PC-9 (cell line): ENCODE measurements around the gene CACHD1.

Source experiments
- EZH2 ChIP-seq: fragments of 200-600 bp; sonication (generic); IDR thresholded peaks from 2 replicates; pipeline ENCODE4 v1.8.0; 2017; ENCODE audit warnings: antibody characterized with exemption, low read depth
- TF ChIP-seq, protein P1 (sequence below): fragments of 200-600 bp; sonication (generic); conservative IDR thresholded peaks from 2 replicates; pipeline ENCODE4 v1.6.1; 2017; ENCODE audit warnings: mixed run types, antibody characterized with exemption, mild to moderate bottlenecking, moderate library complexity

DNA sequence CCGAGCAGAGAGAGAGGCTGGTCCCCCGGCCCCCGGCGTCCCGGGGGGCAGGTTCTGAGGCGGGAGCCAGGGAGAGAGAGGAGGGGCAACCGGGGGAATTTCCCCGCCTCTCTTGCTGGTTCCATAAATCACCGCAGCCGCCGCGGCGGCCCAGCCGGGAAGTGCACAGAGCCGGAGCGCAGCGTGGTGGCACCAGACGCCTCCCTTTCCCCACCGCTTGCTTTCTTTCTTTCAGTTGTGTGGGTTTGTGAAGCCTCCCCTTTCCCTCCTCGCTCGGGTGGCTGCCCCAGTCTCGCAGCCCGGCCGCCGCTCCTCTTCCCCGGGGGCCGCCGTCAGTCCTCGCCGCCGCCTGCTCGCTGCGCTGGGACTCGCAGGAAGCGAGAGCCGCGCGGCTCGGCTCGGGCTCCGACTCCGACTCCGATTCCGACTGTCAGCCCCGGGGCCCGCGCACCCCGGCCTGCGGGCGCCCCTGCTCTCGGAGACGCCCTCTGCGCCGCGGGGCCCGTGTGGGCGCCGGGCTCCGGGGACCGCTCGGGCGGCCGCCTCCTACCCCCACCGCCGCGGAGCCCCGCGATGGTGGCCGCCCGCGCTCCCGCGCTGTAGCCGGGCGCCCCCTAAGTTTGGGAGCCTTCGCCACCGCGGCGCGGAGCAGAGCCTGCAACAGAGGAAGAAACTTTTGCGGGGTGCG, at the start of gene CACHD1:
- TF ChIP-seq, protein P1, sequence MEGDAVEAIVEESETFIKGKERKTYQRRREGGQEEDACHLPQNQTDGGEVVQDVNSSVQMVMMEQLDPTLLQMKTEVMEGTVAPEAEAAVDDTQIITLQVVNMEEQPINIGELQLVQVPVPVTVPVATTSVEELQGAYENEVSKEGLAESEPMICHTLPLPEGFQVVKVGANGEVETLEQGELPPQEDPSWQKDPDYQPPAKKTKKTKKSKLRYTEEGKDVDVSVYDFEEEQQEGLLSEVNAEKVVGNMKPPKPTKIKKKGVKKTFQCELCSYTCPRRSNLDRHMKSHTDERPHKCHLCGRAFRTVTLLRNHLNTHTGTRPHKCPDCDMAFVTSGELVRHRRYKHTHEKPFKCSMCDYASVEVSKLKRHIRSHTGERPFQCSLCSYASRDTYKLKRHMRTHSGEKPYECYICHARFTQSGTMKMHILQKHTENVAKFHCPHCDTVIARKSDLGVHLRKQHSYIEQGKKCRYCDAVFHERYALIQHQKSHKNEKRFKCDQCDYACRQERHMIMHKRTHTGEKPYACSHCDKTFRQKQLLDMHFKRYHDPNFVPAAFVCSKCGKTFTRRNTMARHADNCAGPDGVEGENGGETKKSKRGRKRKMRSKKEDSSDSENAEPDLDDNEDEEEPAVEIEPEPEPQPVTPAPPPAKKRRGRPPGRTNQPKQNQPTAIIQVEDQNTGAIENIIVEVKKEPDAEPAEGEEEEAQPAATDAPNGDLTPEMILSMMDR = no peak
- TF ChIP-seq EZH2 = no peak
